Heart left ventricle (tissue), 13 donors: ENCODE measurements around the gene TLL1.

ENCODE experiments used
- CTCF ChIP-seq, 12 donors: fragments of 200-600 bp; sonication (generic) in 4 of 12; IDR thresholded peaks; one replicate each; pipeline versions ENCODE4 v1.5.0 to v1.8.0; 2018 to 2022; ENCODE audit warnings: antibody characterized with exemption in 12 of 12, mild to moderate bottlenecking in 5 of 12
- POLR2A ChIP-seq, 2 donors: fragments of 450-650 bp; IDR thresholded peaks; one replicate each; pipeline ENCODE4 v1.6.1; 2017; ENCODE audit warnings: antibody characterized with exemption in 2 of 2, mild to moderate bottlenecking in 2 of 2, moderate library complexity in 2 of 2
- donor health status: ischemic (EF 13 %, LVEDD 7.1; RV severe dilation, severe dysfunction).
- donor health status: DM: no; HTN: yes; CAD: no.
- donor health status: DM: no; HTN: no; CAD: no.
- donor health status: ischemic (EF 25% LVEDD 6.9; RV normal size, moderate dysfunction).
- donor health status: ischemic (EF 25% LVEDD 5.7; RV mildly dilated, moderate dysfunction).
- donor health status: ischemic (EF 35%, LVEDD 5.7; RV mildly dilated, moderate dysfunction).
- donor health status: nonischemic (EF 11% LVEDD 7.7; RV severe dilation, severe dysfunction).
- donor health status: DM: yes; HTN: yes; CAD: no.
- donor health status: PGD.
- donor health status: ischemic (EF 29% LVEDD 5.4; RV normal size, mild dysfunction).
- donor health status: nonischemic (EF 23%, LVEDD 6.1; RV moderate dilation, normal function).

GRCh38 chr4:166144607-166145006, 271.6 kb downstream of the TLL1 start:
- TF ChIP-seq CTCF (IDR thresholded peaks at IDR 0.05) (no peak), POLR2A (IDR thresholded peaks at IDR 0.05) (no peak)
